GM23338 (cell line): ENCODE data around the gene DTNB. TPM values are rescaled to one million over a fixed set of nuclear protein-coding genes. Genes with fewer than 3 reads are reported as not detected.

ENCODE experiments used
- ATAC-seq: fragments of 200-7000 bp; cut with Tn5 transposase; 3 replicates; pipeline ENCODE4 v1.9.1; 2020
- DNase-seq: peaks from one replicate; pipeline ENCODE4 v3.0.0-alpha.2; 2015; ENCODE audit warnings: low spot score
- H2AFZ ChIP-seq: fragments of 200-600 bp; sonication (generic); 2 replicates; pipeline ENCODE4 v1.8.0; 2016; ENCODE audit warnings: antibody characterized with exemption, mild to moderate bottlenecking, moderate library complexity
- H3F3A ChIP-seq: fragments of 200-600 bp; sonication (generic); replicated peaks from 2 replicates; pipeline ENCODE4 v1.8.0; 2017; ENCODE audit warnings: antibody characterized with exemption, mixed run types, low read depth
- H3K27ac ChIP-seq: fragments of 200-600 bp; sonication (generic); 2 replicates; pipeline ENCODE4 v1.6.1; 2016; ENCODE audit warnings: low read depth
- H3K27me3 ChIP-seq: fragments of 200-600 bp; sonication (generic); 2 replicates; pipeline ENCODE4 v1.8.0; 2016; ENCODE audit warnings: mild to moderate bottlenecking, mixed run types, moderate library complexity; ENCODE audit not compliant: insufficient read depth
- H3K36me3 ChIP-seq: fragments of 200-600 bp; sonication (generic); 2 replicates; pipeline ENCODE4 v1.8.0; 2016; ENCODE audit warnings: mild to moderate bottlenecking; ENCODE audit not compliant: insufficient read depth
- H3K4me1 ChIP-seq: fragments of 200-600 bp; sonication (generic); 2 replicates; pipeline ENCODE4 v1.8.0; 2016; ENCODE audit warnings: mild to moderate bottlenecking, moderate library complexity; ENCODE audit not compliant: insufficient read depth
- H3K4me2 ChIP-seq: fragments of 200-600 bp; sonication (generic); 2 replicates; pipeline ENCODE4 v1.7.1; 2017; ENCODE audit warnings: mixed run types
- H3K4me3 ChIP-seq: fragments of 200-600 bp; sonication (generic); 2 replicates; pipeline ENCODE4 v1.6.1; 2016; ENCODE audit warnings: mixed run types
- H3K79me2 ChIP-seq: fragments of 200-600 bp; sonication (generic); replicated peaks from 2 replicates; pipeline ENCODE4 v1.8.0; 2017; ENCODE audit warnings: mild to moderate bottlenecking; ENCODE audit not compliant: insufficient read depth
- H3K9me2 ChIP-seq: fragments of 200-600 bp; sonication (generic); 2 replicates; pipeline ENCODE4 v1.8.0; 2017; ENCODE audit not compliant: insufficient read depth
- H4K20me1 ChIP-seq: fragments of 200-600 bp; sonication (generic); replicated peaks from 2 replicates; pipeline ENCODE4 v1.8.0; 2017; ENCODE audit warnings: mild to moderate bottlenecking; ENCODE audit not compliant: insufficient read depth
- H3K27ac Mint-ChIP-seq: 2 replicates; pipeline ENCODE4 v1.8.0; 2020; ENCODE audit warnings: inconsistent platforms, mild to moderate bottlenecking, moderate library complexity, mixed read lengths
- H3K27me3 Mint-ChIP-seq: 3 replicates; pipeline ENCODE4 v1.8.0; 2022; ENCODE audit warnings: low read depth, mild to moderate bottlenecking, moderate library complexity, mixed read lengths, inconsistent platforms; ENCODE audit not compliant: insufficient read depth, poor library complexity
- H3K36me3 Mint-ChIP-seq: 3 replicates; pipeline ENCODE4 v1.8.0; 2021; ENCODE audit warnings: low read depth, mild to moderate bottlenecking, inconsistent platforms, moderate library complexity, mixed read lengths
- H3K4me1 Mint-ChIP-seq: 3 replicates; pipeline ENCODE4 v1.8.0; 2020; ENCODE audit warnings: mild to moderate bottlenecking, inconsistent platforms, mixed read lengths
- H3K4me3 Mint-ChIP-seq: 3 replicates; pipeline ENCODE4 v1.8.0; 2021; ENCODE audit warnings: moderate library complexity, mild to moderate bottlenecking, inconsistent platforms, mixed read lengths
- H3K9me3 Mint-ChIP-seq: 3 replicates; pipeline ENCODE4 v1.8.0; 2020; ENCODE audit warnings: moderate library complexity, mild to moderate bottlenecking, inconsistent platforms, mixed read lengths
- CREB1 ChIP-seq: fragments of 250-450 bp; sonication (Bioruptor Pico); IDR thresholded peaks from 2 replicates; pipeline ENCODE4 v1.5.0; 2020; ENCODE audit warnings: low read depth, mild to moderate bottlenecking, moderate library complexity
- CTCF ChIP-seq, 2 experiments: fragments of 200-600 bp in 1 of 2; sonication (generic) in 1 of 2; conservative IDR thresholded peaks; 2 replicates each; pipeline versions ENCODE4 v1.5.1 to v1.6.1; 2016 to 2017; ENCODE audit warnings: antibody characterized with exemption in 2 of 2, low read depth in 2 of 2, mild to moderate bottlenecking in 2 of 2, moderate library complexity in 1 of 2
- EZH2 ChIP-seq: fragments of 200-600 bp; sonication (generic); IDR thresholded peaks from one replicate; pipeline ENCODE4 v1.8.0; 2017; ENCODE audit warnings: antibody characterized with exemption, mild to moderate bottlenecking, low read depth; ENCODE audit not compliant: unreplicated experiment
- REST ChIP-seq: IDR thresholded peaks from one replicate; pipeline ENCODE4 v1.6.1; 2018; ENCODE audit warnings: antibody characterized with exemption; ENCODE audit not compliant: unreplicated experiment
- STAT1 ChIP-seq: IDR thresholded peaks from one replicate; pipeline ENCODE4 v1.6.1; 2016; ENCODE audit warnings: antibody characterized with exemption; ENCODE audit not compliant: unreplicated experiment
- ZNF331 ChIP-seq: fragments of 250-450 bp; sonication (Bioruptor Pico); IDR thresholded peaks from 2 replicates; pipeline ENCODE4 v1.5.0; 2020; ENCODE audit warnings: low read depth, mild to moderate bottlenecking, moderate library complexity
- ZNF462 ChIP-seq: fragments of 250-450 bp; sonication (Bioruptor Pico); IDR thresholded peaks from 2 replicates; pipeline ENCODE4 v1.5.0; 2020; ENCODE audit warnings: mild to moderate bottlenecking, moderate library complexity
- polyA plus RNA-seq: library from polyadenylated mRNA; unstranded; fragments of >200 nt; fragmentation: Nextera tagmentation; extraction: Ambion mirVana; gene quantifications from 2 replicates; pipeline ENCODE4 v1.2.1, GENCODE V29; 2016
- total RNA-seq: library from RNA; depleted of rRNA; stranded (reverse); fragments of >200 nt; shearing (Covaris generic); gene quantifications from 2 replicates; pipeline ENCODE4 v1.2.3, GENCODE V29; 2014

DTNB gene
- total and polyA plus RNA-seq, 2 experiments from 2014 or later = 22.1 to 29.4 TPM

GRCh38 chr2:25419678-25420242 is 253.6 kb downstream of the DTNB start (continued):
- TF ChIP-seq CTCF (conservative IDR thresholded peaks at IDR 0.05; ENCODE audit: low read depth in 2 of 2) = no peak
- no peak for TF ChIP-seq ZNF331
- no peak for TF ChIP-seq STAT1
- no peak for TF ChIP-seq EZH2

- no peak for TF ChIP-seq CREB1 (CRISPR knock-in tag)
- TF ChIP-seq ZNF462 (CRISPR knock-in tag) = no peak
- TF ChIP-seq CTCF (conservative IDR thresholded peaks at IDR 0.05; ENCODE audit: low read depth in 2 of 2) = no peak
- no peak for TF ChIP-seq REST
- TF ChIP-seq STAT1 = no peak
- no peak for TF ChIP-seq ZNF331
- H3K36me3 Mint-ChIP-seq = peaks cover 10% of the 10 kb centered on the region
- Histone ChIP-seq H3K27ac (no peak overlapping the region), H3K79me2 (no peaks in the 10 kb centered on the region), H3K27me3 (no peaks in the 10 kb centered on the region), H3K9me2 (no peaks in the 10 kb centered on the region), H4K20me1 (no peaks in the 10 kb centered on the region), H3K36me3 (no peaks in the 10 kb centered on the region; the same call in 1 of the 2 replicates), H2AFZ (no peak overlapping the region), H3K4me2 (no peak overlapping the region), H3K4me3 (no peak overlapping the region), H3F3A (no peaks in the 10 kb centered on the region), H3K4me1 (no peaks in the 10 kb centered on the region)
- no peak overlapping the region for H3K27ac Mint-ChIP-seq
- ATAC-seq (no peak), DNase-seq (no peak)
- peaks cover 16% of the 10 kb centered on the region for H3K4me1 Mint-ChIP-seq
- no peaks in the 10 kb centered on the region for H3K9me3 Mint-ChIP-seq
- peaks cover 3% of the 10 kb centered on the region for H3K27me3 Mint-ChIP-seq
- no peak overlapping the region for H3K4me3 Mint-ChIP-seq
Measured at GRCh38 chr2:25418944-25419677, 254.3 kb downstream of the DTNB start.
